SU-DHL-6 (cell line): ENCODE results near the gene STK32C.

Experiments
- H2AFZ ChIP-seq: fragments of 200-600 bp; sonication (generic); 2 replicates; pipeline ENCODE4 v1.6.1; 2014; ENCODE audit warnings: low read depth, mild to moderate bottlenecking, moderate library complexity, mixed read lengths, antibody characterized with exemption, low read length; ENCODE audit not compliant: severe bottlenecking
- H3F3A ChIP-seq: fragments of 200-600 bp; shearing (Covaris generic); 2 replicates; pipeline ENCODE4 v1.6.0; 2016; ENCODE audit warnings: antibody characterized with exemption, mild to moderate bottlenecking; ENCODE audit not compliant: insufficient read depth
- H3K27ac ChIP-seq: fragments of 200-600 bp; sonication (generic); 2 replicates; pipeline ENCODE4 v1.5.1; 2016; ENCODE audit warnings: low read depth, mild to moderate bottlenecking, low read length, moderate library complexity, mixed read lengths
- H3K27me3 ChIP-seq: fragments of 200-600 bp; sonication (generic), shearing (Covaris generic); 2 replicates; pipeline ENCODE4 v1.6.0; 2014; ENCODE audit warnings: mild to moderate bottlenecking, low read length
- H3K36me3 ChIP-seq: fragments of 200-600 bp; sonication (generic); 2 replicates; pipeline ENCODE4 v1.6.1; 2014; ENCODE audit warnings: mild to moderate bottlenecking, low read length, mixed read lengths
- H3K4me2 ChIP-seq: fragments of 300-600, 200-600 bp; shearing (Covaris generic), sonication (generic); 2 replicates; pipeline ENCODE4 v1.6.0; 2014; ENCODE audit warnings: low read length, low read depth, mild to moderate bottlenecking; ENCODE audit not compliant: poor library complexity, severe bottlenecking
- H3K4me3 ChIP-seq: fragments of 200-600 bp; sonication (generic); 2 replicates; pipeline ENCODE4 v1.5.1; 2014; ENCODE audit warnings: antibody characterized with exemption, low read length, mild to moderate bottlenecking, mixed read lengths; ENCODE audit not compliant: insufficient read depth, poor library complexity, severe bottlenecking
- H3K79me2 ChIP-seq: fragments of 200-600 bp; sonication (generic); 2 replicates; pipeline ENCODE4 v1.6.1; 2014; ENCODE audit warnings: mild to moderate bottlenecking, low read length, moderate library complexity; ENCODE audit not compliant: insufficient read depth
- H3K9ac ChIP-seq: fragments of 200-600 bp; sonication (generic); 2 replicates; pipeline ENCODE4 v1.7.0; 2014; ENCODE audit warnings: mild to moderate bottlenecking, low read length
- H3K9me2 ChIP-seq: fragments of 200-600 bp; sonication (generic); replicated peaks from 2 replicates; pipeline ENCODE4 v1.6.1; 2014; ENCODE audit warnings: low read length; ENCODE audit not compliant: insufficient read depth
- H3K9me3 ChIP-seq: fragments of 200-600 bp; sonication (generic); 2 replicates; pipeline ENCODE4 v1.6.1; 2014; ENCODE audit warnings: low read length, mixed read lengths; ENCODE audit not compliant: insufficient read depth
- H4K20me1 ChIP-seq: fragments of 200-600 bp; sonication (generic); 2 replicates; pipeline ENCODE4 v1.6.1; 2014; ENCODE audit warnings: low read depth, mild to moderate bottlenecking, antibody characterized with exemption, low read length, moderate library complexity, mixed read lengths
- CTCF ChIP-seq: fragments of 200-600 bp; sonication (generic); IDR thresholded peaks from one replicate; pipeline ENCODE4 v1.5.1; 2017; ENCODE audit warnings: antibody characterized with exemption, mild to moderate bottlenecking, low read length, moderate library complexity; ENCODE audit not compliant: insufficient read depth, poor library complexity, severe bottlenecking
- EZH2phosphoT487 ChIP-seq: fragments of 200-600 bp; sonication (generic), shearing (Covaris generic); conservative IDR thresholded peaks from 2 replicates; pipeline ENCODE4 v1.6.1; 2018; ENCODE audit warnings: mild to moderate bottlenecking, antibody characterized with exemption, low read length, moderate library complexity, mixed read lengths

STK32C gene

GRCh38 chr10:132199268-132199853, 108.4 kb downstream of the STK32C start:
- H3K9me3 ChIP-seq: no peaks in the 10 kb centered on the region
- no peak overlapping the region for H3K27ac ChIP-seq
- H3K9ac ChIP-seq: no peak overlapping the region
- H3K9me2 ChIP-seq: no peaks in the 10 kb centered on the region
- TF ChIP-seq CTCF: no peak
- TF ChIP-seq EZH2phosphoT487: no peak
- H3K36me3 ChIP-seq: no peaks in the 10 kb centered on the region
- no peaks in the 10 kb centered on the region for H3K27me3 ChIP-seq
- H2AFZ ChIP-seq: no peak overlapping the region
- H3K79me2 ChIP-seq: no peaks in the 10 kb centered on the region
- no peak overlapping the region for H3K4me3 ChIP-seq
- H3F3A ChIP-seq: no peaks in the 10 kb centered on the region
- no peaks in the 10 kb centered on the region for H4K20me1 ChIP-seq
- no peak overlapping the region for H3K4me2 ChIP-seq

GRCh38 chr10:132198381-132199181, 109.2 kb downstream of the STK32C start:
- Histone ChIP-seq H3K9me3 (no peaks in the 10 kb centered on the region), H3K79me2 (no peaks in the 10 kb centered on the region), H3K9ac (no peak overlapping the region), H3K27ac (no peak overlapping the region), H3K4me3 (no peak overlapping the region), H3K9me2 (no peaks in the 10 kb centered on the region), H2AFZ (no peak overlapping the region), H4K20me1 (no peaks in the 10 kb centered on the region), H3K4me2 (no peak overlapping the region), H3F3A (no peaks in the 10 kb centered on the region), H3K36me3 (no peaks in the 10 kb centered on the region), H3K27me3 (no peaks in the 10 kb centered on the region)
- TF ChIP-seq EZH2phosphoT487 (no peak), CTCF (no peak)

- H3K9me3 ChIP-seq: no peaks in the 10 kb centered on the region
- H3K27ac ChIP-seq: no peak overlapping the region
- H3K9ac ChIP-seq: no peak overlapping the region
- no peaks in the 10 kb centered on the region for H3K9me2 ChIP-seq
- H3K79me2 ChIP-seq: no peaks in the 10 kb centered on the region
- TF ChIP-seq EZH2phosphoT487 (no peak), CTCF (no peak)
- H3K4me3 ChIP-seq: no peak overlapping the region
- H4K20me1 ChIP-seq: no peaks in the 10 kb centered on the region
- no peaks in the 10 kb centered on the region for H3F3A ChIP-seq
- H2AFZ ChIP-seq: no peak overlapping the region
- H3K36me3 ChIP-seq: no peaks in the 10 kb centered on the region
- no peaks in the 10 kb centered on the region for H3K27me3 ChIP-seq
- H3K4me2 ChIP-seq: no peak overlapping the region
Measured at GRCh38 chr10:132198068-132198370, 109.7 kb downstream of the STK32C start.
